ENCODE data around the gene RIOX2.

RIOX2 gene

GRCh38 chr3:97949110-97949485 is 23.1 kb downstream of the RIOX2 start:
- DNase-seq (ENCODE audit: low read depth) = no peak
- no peak overlapping the region for H3K4me3 ChIP-seq (ENCODE audit: low read depth, low read length)
- no peak for TF ChIP-seq CTCF (IDR thresholded peaks at IDR 0.05; ENCODE audit: low read depth, low read length, missing control alignments)

GRCh38 chr3:97948351-97949109 is 23.7 kb downstream of the RIOX2 start:
- no peak for TF ChIP-seq CTCF (IDR thresholded peaks at IDR 0.05; ENCODE audit: low read depth, low read length, missing control alignments)
- no peak for DNase-seq (ENCODE audit: low read depth)
- no peak overlapping the region for H3K4me3 ChIP-seq (ENCODE audit: low read depth, low read length)

- H3K4me3 ChIP-seq (ENCODE audit: low read depth, low read length) = no peak overlapping the region
- no peak for TF ChIP-seq CTCF (IDR thresholded peaks at IDR 0.05; ENCODE audit: low read depth, low read length, missing control alignments)
- no peak for DNase-seq (ENCODE audit: low read depth)
Measured at GRCh38 chr3:97942801-97943546, 29.3 kb downstream of the RIOX2 start.

GRCh38 chr3:97940034-97940433 is 32.2 kb downstream of the RIOX2 start:
- H3K4me3 ChIP-seq (ENCODE audit: low read depth, low read length) = no peak overlapping the region
- DNase-seq (ENCODE audit: low read depth) = no peak
- peak; percentile 5 for TF ChIP-seq CTCF (IDR thresholded peaks at IDR 0.05; ENCODE audit: low read depth, low read length, missing control alignments)

- DNase-seq (ENCODE audit: low read depth) = no peak
- TF ChIP-seq CTCF (IDR thresholded peaks at IDR 0.05; ENCODE audit: low read depth, low read length, missing control alignments) = no peak
- H3K4me3 ChIP-seq (ENCODE audit: low read depth, low read length) = no peak overlapping the region
Measured at GRCh38 chr3:97939401-97939800, 32.8 kb downstream of the RIOX2 start.

- no peak for TF ChIP-seq CTCF (IDR thresholded peaks at IDR 0.05; ENCODE audit: low read depth, low read length, missing control alignments)
- no peak overlapping the region for H3K4me3 ChIP-seq (ENCODE audit: low read depth, low read length)
- DNase-seq (ENCODE audit: low read depth) = no peak
Measured at GRCh38 chr3:97938444-97938843, 33.8 kb downstream of the RIOX2 start.
